CD14-positive monocyte (primary cell): ENCODE measurements around the gene CTNND2. TPM values are rescaled to one million over a fixed set of nuclear protein-coding genes. Genes with fewer than 3 reads are reported as not detected.

Experiments used
- DNase-seq, 3 donors: peaks; one replicate each; pipeline ENCODE4 v3.0.0-alpha.2; 2011 to 2022
- H2AFZ ChIP-seq: 2 replicates; pipeline ENCODE4 v1.6.0; 2012; ENCODE audit warnings: mild to moderate bottlenecking, low read depth, low read length, inconsistent platforms; ENCODE audit not compliant: insufficient read depth, poor library complexity, severe bottlenecking
- H3K27ac ChIP-seq, 2 donors: 1 replicate in 1 of 2; 2 replicates in 1 of 2; pipeline ENCODE4 v1.5.1; 2012 to 2013; ENCODE audit warnings: low read length in 2 of 2, control low read depth in 1 of 2, inconsistent platforms in 1 of 2, low read depth in 1 of 2, mild to moderate bottlenecking in 1 of 2
- H3K27me3 ChIP-seq, 2 donors: one replicate each; pipeline versions ENCODE4 v1.6.0 to v1.6.1; 2011 to 2013; ENCODE audit warnings: low read length in 2 of 2; ENCODE audit not compliant: control insufficient read depth in 2 of 2, insufficient read depth in 2 of 2
- H3K36me3 ChIP-seq, 2 donors: replicated peaks in 1 of 2; 1 replicate in 1 of 2; 2 replicates in 1 of 2; pipeline versions ENCODE4 v1.5.1 to v1.6.1; 2012 to 2013; ENCODE audit warnings: low read length in 2 of 2, control low read depth in 1 of 2, inconsistent platforms in 1 of 2, mild to moderate bottlenecking in 1 of 2; ENCODE audit not compliant: insufficient read depth in 2 of 2, control insufficient read depth in 1 of 2
- H3K4me1 ChIP-seq, 2 donors: 1 replicate in 1 of 2; 2 replicates in 1 of 2; pipeline versions ENCODE4 v1.5.1 to v1.6.1; 2012 to 2013; ENCODE audit warnings: low read length in 2 of 2, control low read depth in 1 of 2, inconsistent platforms in 1 of 2, mild to moderate bottlenecking in 1 of 2, moderate library complexity in 1 of 2; ENCODE audit not compliant: insufficient read depth in 2 of 2, control insufficient read depth in 1 of 2
- H3K4me2 ChIP-seq: replicated peaks from 2 replicates; pipeline ENCODE3; 2012; ENCODE audit warnings: low read length, moderate library complexity, mild to moderate bottlenecking; ENCODE audit not compliant: poor library complexity, severe bottlenecking; ENCODE audit errors: extremely low read depth
- H3K4me3 ChIP-seq, 3 experiments: fragments of 200-600 bp in 1 of 3; sonication (generic) in 1 of 3; replicated peaks in 1 of 3; 1 replicate in 2 of 3; 2 replicates in 1 of 3; pipeline ENCODE4 v1.5.1; 2011 to 2013; ENCODE audit warnings: low read length in 3 of 3, mild to moderate bottlenecking in 3 of 3, control low read depth in 2 of 3, low read depth in 2 of 3, inconsistent platforms in 1 of 3, moderate library complexity in 1 of 3
- H3K79me2 ChIP-seq: 2 replicates; pipeline ENCODE4 v1.6.0; 2012; ENCODE audit warnings: mild to moderate bottlenecking, control low read depth, inconsistent platforms, low read length, moderate library complexity; ENCODE audit not compliant: insufficient read depth
- H3K9ac ChIP-seq: 2 replicates; pipeline ENCODE4 v1.6.0; 2017; ENCODE audit warnings: low read length, mild to moderate bottlenecking; ENCODE audit not compliant: insufficient read depth, poor library complexity, severe bottlenecking
- H3K9me3 ChIP-seq, 2 donors: replicated peaks in 1 of 2; 1 replicate in 1 of 2; 2 replicates in 1 of 2; pipeline versions ENCODE4 v1.5.1 to v1.6.1; 2012 to 2013; ENCODE audit warnings: low read length in 2 of 2, control low read depth in 1 of 2; ENCODE audit not compliant: control insufficient read depth in 1 of 2, insufficient read depth in 1 of 2
- H4K20me1 ChIP-seq: 2 replicates; pipeline ENCODE4 v1.6.0; 2012; ENCODE audit warnings: mild to moderate bottlenecking, low read length, control low read depth, moderate library complexity; ENCODE audit not compliant: insufficient read depth
- H3K27ac Mint-ChIP-seq, 7 donors: one replicate each; pipeline ENCODE4 v1.8.0; 2020; ENCODE audit warnings: mild to moderate bottlenecking in 7 of 7, mixed read lengths in 7 of 7, moderate library complexity in 6 of 7, inconsistent platforms in 2 of 7
- H3K27me3 Mint-ChIP-seq, 3 donors: one replicate each; pipeline ENCODE4 v1.8.0; 2021 to 2022; ENCODE audit warnings: low read depth in 3 of 3, mild to moderate bottlenecking in 3 of 3, mixed read lengths in 3 of 3, moderate library complexity in 3 of 3, inconsistent platforms in 1 of 3
- H3K36me3 Mint-ChIP-seq, 2 donors: one replicate each; pipeline ENCODE4 v1.8.0; 2020; ENCODE audit warnings: mixed read lengths in 2 of 2, inconsistent platforms in 1 of 2, mild to moderate bottlenecking in 1 of 2
- H3K4me1 Mint-ChIP-seq: one replicate; pipeline ENCODE4 v1.8.0; 2020; ENCODE audit warnings: mild to moderate bottlenecking, mixed read lengths
- H3K4me3 Mint-ChIP-seq, 2 donors: one replicate each; pipeline ENCODE4 v1.8.0; 2020; ENCODE audit warnings: mild to moderate bottlenecking in 2 of 2, mixed read lengths in 2 of 2, moderate library complexity in 1 of 2
- H3K9me3 Mint-ChIP-seq, 7 donors: one replicate each; pipeline ENCODE4 v1.8.0; 2020 to 2022; ENCODE audit warnings: mixed read lengths in 7 of 7, mild to moderate bottlenecking in 6 of 7, moderate library complexity in 6 of 7, inconsistent platforms in 2 of 7
- CTCF ChIP-seq: fragments of 200-600 bp; IDR thresholded peaks from one replicate; pipeline ENCODE4 v1.8.0; 2022; ENCODE audit warnings: antibody characterized with exemption, mild to moderate bottlenecking
- WGBS: methylation state at CpG from one replicate; pipeline ENCODE4 v1.1.5; 2013; ENCODE audit warnings: missing lambda C conversion rate; ENCODE audit not compliant: insufficient coverage; 5-methylcytosine and 5-hydroxymethylcytosine counted together
- intact Hi-C, 2 donors: fragments of 100-400 bp; cut with micrococcal nuclease; formaldehyde crosslinking; loops; one replicate each; pipeline versions ENCODE4 v1.15.0 to v1.15.1; 2023
- polyA plus RNA-seq, 3 donors: library from polyadenylated mRNA; depleted of rRNA in 1 of 3; unstranded in 2 of 3; stranded (reverse) in 1 of 3; fragments of 300-500 nt in 2 of 3; fragments of >200 nt in 1 of 3; fragmentation: Illumina TruSeq in 2 of 3; gene quantifications; 1 replicate in 2 of 3; 2 replicates in 1 of 3; pipeline ENCODE4 v1.2.3, GENCODE V29; 2012 to 2021

Gene CTNND2
- polyA plus RNA-seq, 3 donors: not detected

- Mint-ChIP-seq H3K4me3 (no peak overlapping the region), H3K27ac (no peak overlapping the region), H3K36me3 (no peaks in the 10 kb centered on the region), H3K9me3 (peaks cover 0 to 2% (median 0%) of the 10 kb centered on the region in 7 donors), H3K4me1 (no peaks in the 10 kb centered on the region), H3K27me3 (no peaks in the 10 kb centered on the region)
- no peak overlapping the region for H3K4me2 ChIP-seq
- no peak overlapping the region for H2AFZ ChIP-seq
- H3K36me3 ChIP-seq: no peaks in the 10 kb centered on the region
- no peaks in the 10 kb centered on the region for H4K20me1 ChIP-seq
- no peaks in the 10 kb centered on the region for H3K4me1 ChIP-seq
- no peaks in the 10 kb centered on the region for H3K79me2 ChIP-seq
- no CpG with 5 or more reads among the region's 5 CpGs for WGBS
- no peak overlapping the region for H3K27ac ChIP-seq
- no peaks in the 10 kb centered on the region for H3K9me3 ChIP-seq
- no peak for TF ChIP-seq CTCF
- no peak for DNase-seq
- H3K4me3 ChIP-seq: no peak overlapping the region
- H3K27me3 ChIP-seq: no peaks in the 10 kb centered on the region
- intact Hi-C loops: no loop called here
- no peak overlapping the region for H3K9ac ChIP-seq
Observed at GRCh38 chr5:11426442-11426841, 477.8 kb downstream of the CTNND2 start.

- Histone ChIP-seq H3K9me3 (no peaks in the 10 kb centered on the region), H3K27ac (no peak overlapping the region), H2AFZ (no peak overlapping the region), H3K4me2 (no peak overlapping the region), H3K4me3 (no peak overlapping the region), H3K4me1 (no peaks in the 10 kb centered on the region), H3K36me3 (no peaks in the 10 kb centered on the region), H4K20me1 (no peaks in the 10 kb centered on the region), H3K79me2 (no peaks in the 10 kb centered on the region), H3K9ac (no peak overlapping the region), H3K27me3 (no peaks in the 10 kb centered on the region)
- intact Hi-C loops: no loop called here
- peaks cover 0 to 13% (median 3%) of the 10 kb centered on the region in 7 donors for H3K9me3 Mint-ChIP-seq
- DNase-seq: no peak
- TF ChIP-seq CTCF: no peak
- no peaks in the 10 kb centered on the region for H3K36me3 Mint-ChIP-seq
- no peak overlapping the region for H3K27ac Mint-ChIP-seq
- no peaks in the 10 kb centered on the region for H3K4me1 Mint-ChIP-seq
- no peak overlapping the region for H3K4me3 Mint-ChIP-seq
- H3K27me3 Mint-ChIP-seq: peaks cover 0 to 1% (median 0%) of the 10 kb centered on the region in 3 donors
- WGBS: 100% methylated on average over 2 of the region's 6 CpGs
Observed at GRCh38 chr5:11422342-11422741, 481.9 kb downstream of the CTNND2 start.
